Activated T-cell treated with anti-CD3 and anti-CD28 coated beads, Interleukin-2, amount 50 U/mL, for 24 hours (primary cell): ENCODE measurements around the gene RTEL1.

Source experiments
- DNase-seq: peaks from one replicate; pipeline ENCODE4 v3.0.0-alpha.2; 2020
- H3K27ac Mint-ChIP-seq: 2 replicates; pipeline ENCODE4 v1.8.0; 2020; ENCODE audit warnings: mild to moderate bottlenecking, mixed read lengths
- H3K27me3 Mint-ChIP-seq: 2 replicates; pipeline ENCODE4 v1.8.0; 2020; ENCODE audit warnings: mixed read lengths
- H3K36me3 Mint-ChIP-seq: 2 replicates; pipeline ENCODE4 v1.8.0; 2020; ENCODE audit warnings: low read depth, mixed read lengths
- H3K4me1 Mint-ChIP-seq: 2 replicates; pipeline ENCODE4 v1.8.0; 2020; ENCODE audit warnings: low read depth, mixed read lengths
- H3K4me3 Mint-ChIP-seq: 2 replicates; pipeline ENCODE4 v1.8.0; 2020; ENCODE audit warnings: mild to moderate bottlenecking, moderate library complexity, mixed read lengths
- H3K9me3 Mint-ChIP-seq: 2 replicates; pipeline ENCODE4 v1.8.0; 2020; ENCODE audit warnings: mixed read lengths

The RTEL1 gene

DNA sequence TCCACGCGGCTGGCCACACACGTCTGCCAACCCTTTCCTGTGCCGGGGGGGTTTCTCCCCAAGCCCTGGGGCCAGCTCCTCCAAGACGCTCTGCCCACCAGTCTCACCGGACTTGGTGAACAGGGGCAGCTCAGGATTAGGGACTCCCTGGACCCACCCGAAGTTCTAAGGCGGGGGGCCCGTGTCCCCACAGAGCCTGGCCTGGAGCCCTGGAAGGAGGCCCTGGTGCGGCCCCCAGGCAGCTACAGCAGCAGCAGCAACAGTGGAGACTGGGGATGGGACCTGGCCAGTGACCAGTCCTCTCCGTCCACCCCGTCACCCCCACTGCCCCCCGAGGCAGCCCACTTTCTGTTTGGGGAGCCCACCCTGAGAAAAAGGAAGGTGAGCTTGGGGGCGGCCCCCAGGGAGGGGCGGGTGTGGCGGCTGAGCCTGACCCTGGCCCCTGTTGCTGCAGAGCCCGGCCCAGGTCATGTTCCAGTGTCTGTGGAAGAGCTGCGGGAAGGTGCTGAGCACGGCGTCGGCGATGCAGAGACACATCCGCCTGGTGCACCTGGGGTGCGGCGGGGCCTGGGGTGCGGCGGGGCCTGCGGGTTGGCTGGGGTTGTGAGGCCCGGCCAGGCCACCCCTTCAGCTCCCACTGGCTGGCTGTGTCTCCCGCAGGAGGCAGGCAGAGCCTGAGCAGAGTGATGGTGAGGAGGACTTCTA, 83.7 kb downstream of the RTEL1 start:
- peaks cover 9% of the 10 kb centered on the region for H3K4me1 Mint-ChIP-seq
- no peak overlapping the region for H3K4me3 Mint-ChIP-seq
- DNase-seq = no peak
- no peak overlapping the region for H3K27ac Mint-ChIP-seq
- H3K36me3 Mint-ChIP-seq = peaks cover 8% of the 10 kb centered on the region
- H3K9me3 Mint-ChIP-seq = no peaks in the 10 kb centered on the region
- no peaks in the 10 kb centered on the region for H3K27me3 Mint-ChIP-seq

DNA sequence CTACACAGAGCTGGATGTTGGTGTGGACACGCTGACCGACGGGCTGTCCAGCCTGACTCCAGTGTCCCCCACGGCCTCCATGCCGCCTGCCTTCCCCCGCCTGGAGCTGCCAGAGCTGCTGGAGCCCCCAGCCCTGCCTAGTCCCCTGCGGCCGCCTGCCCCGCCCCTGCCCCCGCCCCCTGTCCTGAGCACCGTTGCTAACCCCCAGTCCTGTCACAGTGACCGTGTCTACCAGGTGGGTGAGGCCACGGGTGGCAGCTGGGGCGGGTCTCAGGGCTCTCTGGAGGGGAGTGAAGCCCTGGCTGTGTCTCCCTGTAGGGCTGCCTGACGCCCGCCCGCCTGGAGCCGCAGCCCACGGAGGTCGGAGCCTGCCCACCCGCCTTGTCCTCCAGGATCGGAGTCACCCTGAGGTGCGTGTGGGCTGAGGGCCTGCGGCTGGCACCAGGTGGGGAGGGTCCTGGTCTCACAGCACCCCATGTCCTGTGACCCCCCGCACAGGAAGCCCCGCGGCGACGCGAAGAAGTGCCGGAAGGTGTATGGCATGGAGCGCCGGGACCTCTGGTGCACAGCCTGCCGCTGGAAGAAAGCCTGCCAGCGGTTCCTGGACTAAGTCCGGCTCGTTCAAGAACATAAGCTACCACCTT, 84.4 kb downstream of the RTEL1 start:
- peaks cover 6% of the 10 kb centered on the region for H3K36me3 Mint-ChIP-seq
- peaks cover 5% of the 10 kb centered on the region for H3K4me1 Mint-ChIP-seq
- H3K4me3 Mint-ChIP-seq = no peak overlapping the region
- no peaks in the 10 kb centered on the region for H3K9me3 Mint-ChIP-seq
- H3K27ac Mint-ChIP-seq = no peak overlapping the region
- DNase-seq = no peak
- H3K27me3 Mint-ChIP-seq = no peaks in the 10 kb centered on the region

GRCh38 chr20:63743210-63743970, 85.3 kb downstream of the RTEL1 start:
- H3K27me3 Mint-ChIP-seq = no peaks in the 10 kb centered on the region
- H3K4me1 Mint-ChIP-seq = peaks cover 2% of the 10 kb centered on the region
- no peaks in the 10 kb centered on the region for H3K9me3 Mint-ChIP-seq
- H3K27ac Mint-ChIP-seq = no peak overlapping the region
- H3K4me3 Mint-ChIP-seq = no peak overlapping the region
- peaks cover 6% of the 10 kb centered on the region for H3K36me3 Mint-ChIP-seq
- DNase-seq = no peak

DNA sequence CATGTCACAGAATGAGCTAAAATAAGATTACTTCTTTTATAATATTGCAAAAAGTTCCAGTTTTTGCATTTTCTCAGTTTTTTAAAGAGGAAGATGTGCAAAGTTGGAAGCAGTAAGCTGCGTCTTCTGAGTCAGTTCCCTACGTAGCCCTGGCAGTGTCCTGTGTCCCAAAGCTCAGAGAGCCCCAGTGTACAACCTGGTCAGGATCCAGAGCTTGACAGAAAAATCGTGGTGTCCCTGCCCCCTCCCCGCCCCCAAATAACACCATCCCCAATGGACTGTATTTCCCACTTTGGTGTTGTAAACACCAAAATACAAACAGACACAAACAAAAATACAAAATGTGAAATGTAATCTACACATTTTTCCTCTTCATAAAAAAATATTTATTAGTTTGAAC, 86.0 kb downstream of the RTEL1 start:
- no peaks in the 10 kb centered on the region for H3K9me3 Mint-ChIP-seq

DNA sequence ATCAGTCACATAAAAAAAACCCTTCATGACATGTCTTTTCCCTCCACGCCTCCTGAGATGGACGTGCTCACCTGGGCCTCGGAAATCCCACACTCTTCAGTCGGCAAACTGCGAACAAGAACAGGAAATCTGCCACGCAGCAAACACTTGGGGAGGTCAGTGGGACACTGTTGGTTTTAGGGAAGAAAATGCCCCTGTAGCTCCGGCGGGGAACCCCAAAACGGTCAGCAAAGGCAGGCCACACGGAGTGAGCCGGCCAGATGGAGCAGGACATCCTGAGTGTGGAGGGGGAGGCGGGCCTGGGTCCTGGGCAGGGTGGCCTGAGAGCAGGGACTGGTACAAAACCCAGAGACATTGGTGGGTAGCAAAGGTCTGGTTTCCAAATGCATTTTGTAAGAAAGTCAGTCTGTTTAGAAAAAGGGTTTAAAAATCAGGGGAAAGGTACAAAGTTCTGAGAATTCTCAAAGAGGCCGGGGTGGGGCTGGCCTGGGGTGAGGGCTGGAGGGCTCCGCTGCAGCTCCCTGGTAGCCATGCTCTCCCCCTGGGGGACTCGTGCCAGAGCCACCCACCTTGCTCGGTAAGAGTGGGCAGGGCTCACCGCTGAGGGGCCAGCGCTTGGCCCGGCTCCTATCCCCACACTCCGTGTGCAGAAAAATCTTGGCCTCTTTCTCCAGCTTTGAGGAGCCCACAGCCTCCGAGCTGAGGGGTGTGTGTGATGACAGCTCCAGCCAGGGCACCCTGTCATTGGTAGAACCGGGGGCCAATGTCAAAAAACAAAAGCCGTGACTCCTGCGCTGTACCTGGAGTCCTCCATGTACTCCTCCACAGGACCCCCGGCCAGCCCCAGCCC, 86.7 kb downstream of the RTEL1 start:
- Mint-ChIP-seq H3K9me3 (no peaks in the 10 kb centered on the region), H3K27me3 (no peaks in the 10 kb centered on the region), H3K4me1 (peaks cover 5% of the 10 kb centered on the region), H3K36me3 (peaks cover 6% of the 10 kb centered on the region), H3K27ac (peak overlapping the region; percentile 14), H3K4me3 (no peak overlapping the region)
- no peak for DNase-seq

More for the DNA sequence above, 86.0 kb downstream of the RTEL1 start:
- Mint-ChIP-seq H3K4me1 (peaks cover 2% of the 10 kb centered on the region), H3K27me3 (no peaks in the 10 kb centered on the region), H3K4me3 (no peak overlapping the region), H3K27ac (no peak overlapping the region), H3K36me3 (peaks cover 6% of the 10 kb centered on the region)
- DNase-seq = no peak

DNA sequence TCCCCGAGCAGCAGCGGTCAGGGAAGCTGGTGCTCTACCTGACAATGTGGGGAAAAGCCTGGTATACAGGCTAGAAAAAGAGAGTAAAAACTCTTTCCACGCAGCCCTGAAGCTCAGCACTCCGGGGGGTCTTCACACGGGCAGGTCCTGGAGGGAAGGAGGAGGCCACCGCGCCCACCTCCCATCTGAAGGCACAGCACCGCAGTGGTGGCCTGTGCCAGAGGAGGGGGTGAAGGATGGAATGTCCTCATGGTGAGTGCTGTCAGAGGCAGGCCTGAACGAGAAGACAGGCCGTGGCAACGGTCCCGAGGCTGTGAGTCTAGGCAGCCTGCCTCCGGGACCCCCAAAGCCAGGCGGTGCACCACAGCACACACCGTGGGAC, 87.3 kb downstream of the RTEL1 start:
- Mint-ChIP-seq H3K9me3 (no peaks in the 10 kb centered on the region), H3K4me3 (no peak overlapping the region), H3K4me1 (peaks cover 7% of the 10 kb centered on the region), H3K36me3 (peaks cover 6% of the 10 kb centered on the region), H3K27me3 (no peaks in the 10 kb centered on the region), H3K27ac (peak overlapping the region; percentile 14)
- DNase-seq = no peak
